HG03196 (cell line): ENCODE measurements around the gene STPG2.

Experiments
- ATAC-seq: cut with Tn5 transposase; IDR thresholded peaks from one replicate; pipeline ENCODE4 v1.9.1; 2021; ENCODE audit not compliant: unreplicated experiment

STPG2 gene

GRCh38 chr4:97836662-97837061, 306.6 kb downstream of the STPG2 start:
- no peak for ATAC-seq

GRCh38 chr4:97828646-97829045, 314.6 kb downstream of the STPG2 start:
- no peak for ATAC-seq

DNA sequence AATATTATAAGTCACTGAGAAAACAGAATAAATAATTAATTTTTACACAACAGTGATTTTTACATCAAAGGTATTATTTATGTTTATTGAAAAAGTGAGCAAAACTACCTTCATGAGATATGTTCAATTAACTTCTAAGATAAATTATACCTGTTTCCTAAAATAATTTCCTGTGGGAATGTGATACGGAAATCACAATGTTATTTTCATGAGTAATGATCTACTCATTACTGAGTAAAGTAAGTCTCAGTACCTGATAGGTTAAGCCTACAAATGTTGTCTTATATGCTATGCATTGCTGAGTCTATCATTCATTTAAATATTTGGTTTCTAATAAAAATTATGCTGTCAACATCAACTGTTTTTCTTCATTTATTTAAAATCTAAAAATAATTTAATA, 324.0 kb downstream of the STPG2 start:
- no peak for ATAC-seq

DNA sequence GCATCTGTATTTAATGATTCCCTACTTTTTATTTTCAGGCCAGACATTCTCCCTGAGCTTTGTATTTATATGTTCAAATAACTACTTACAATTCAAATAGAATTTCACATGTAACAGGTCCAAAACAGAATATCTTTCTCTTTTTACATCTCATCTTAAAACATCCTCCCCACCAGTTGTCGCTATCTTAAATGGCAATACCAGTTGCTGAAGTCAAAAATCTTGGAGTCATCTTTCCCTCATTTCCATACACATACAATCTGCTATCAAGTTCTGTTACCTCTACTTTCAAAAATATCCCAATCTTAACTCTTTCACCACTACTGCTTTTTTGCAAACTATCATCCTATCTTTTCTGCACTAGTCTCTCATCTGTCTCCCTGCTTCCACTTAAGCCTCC, 330.5 kb downstream of the STPG2 start:
- ATAC-seq: no peak

DNA sequence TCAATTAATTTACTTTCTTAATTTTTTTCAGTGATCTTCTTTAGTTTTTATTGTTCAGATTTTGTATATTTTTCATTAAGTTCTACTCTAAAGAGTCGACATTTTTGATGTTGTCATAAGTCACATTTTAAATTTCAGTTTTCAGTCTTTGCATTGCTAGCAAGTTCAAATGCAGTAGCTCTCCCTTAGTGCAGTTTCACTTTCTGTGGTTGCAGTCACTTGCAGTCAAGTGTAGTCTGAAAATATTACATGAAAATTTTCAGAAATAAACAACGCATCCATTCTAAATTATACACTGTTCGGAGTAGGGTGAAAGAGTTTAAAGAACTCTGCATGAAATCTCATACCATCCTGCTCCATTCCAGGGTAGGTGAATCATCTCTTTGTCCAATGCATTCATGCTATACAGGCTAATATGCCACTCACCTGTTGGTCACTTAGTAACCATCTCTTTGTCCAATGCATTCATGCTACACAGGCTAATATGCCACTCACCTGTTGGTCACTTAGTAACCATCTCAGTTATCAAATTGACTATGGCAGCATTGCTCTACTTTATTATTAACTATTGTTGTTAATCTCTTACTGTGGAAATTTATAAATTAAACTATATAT, 356.9 kb downstream of the STPG2 start:
- no peak for ATAC-seq

GRCh38 chr4:97778174-97778573, 365.1 kb downstream of the STPG2 start:
- no peak for ATAC-seq

DNA sequence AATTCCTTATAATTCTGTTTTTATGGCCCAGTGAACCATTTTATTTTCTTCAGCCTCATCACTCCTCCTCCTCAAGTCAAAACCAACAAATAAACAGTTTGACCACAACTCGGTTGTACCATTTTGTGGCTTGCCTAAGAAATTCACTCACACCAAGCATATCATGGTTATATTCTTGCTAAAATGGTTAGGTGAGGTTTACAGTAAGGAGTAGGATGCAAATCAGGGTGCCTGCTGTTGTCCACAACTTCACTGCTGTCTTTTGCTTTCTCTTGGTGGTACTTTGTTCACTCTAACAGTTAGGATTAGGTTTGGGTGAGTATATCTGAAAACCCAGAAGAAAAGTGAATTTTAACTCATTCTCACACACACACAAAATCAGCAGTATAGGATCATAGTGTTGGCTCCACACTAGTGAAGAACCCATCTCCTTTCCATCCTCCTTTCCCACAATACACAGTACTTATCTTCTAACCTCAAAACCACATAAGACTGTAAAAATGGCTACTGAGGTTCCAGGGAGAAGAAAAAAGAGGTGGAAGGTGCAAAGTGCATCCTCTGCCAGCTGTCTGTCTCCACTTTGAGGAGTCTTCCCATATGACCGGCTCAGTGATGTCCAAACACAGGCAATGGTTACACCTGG, 368.8 kb downstream of the STPG2 start:
- no peak for ATAC-seq

DNA sequence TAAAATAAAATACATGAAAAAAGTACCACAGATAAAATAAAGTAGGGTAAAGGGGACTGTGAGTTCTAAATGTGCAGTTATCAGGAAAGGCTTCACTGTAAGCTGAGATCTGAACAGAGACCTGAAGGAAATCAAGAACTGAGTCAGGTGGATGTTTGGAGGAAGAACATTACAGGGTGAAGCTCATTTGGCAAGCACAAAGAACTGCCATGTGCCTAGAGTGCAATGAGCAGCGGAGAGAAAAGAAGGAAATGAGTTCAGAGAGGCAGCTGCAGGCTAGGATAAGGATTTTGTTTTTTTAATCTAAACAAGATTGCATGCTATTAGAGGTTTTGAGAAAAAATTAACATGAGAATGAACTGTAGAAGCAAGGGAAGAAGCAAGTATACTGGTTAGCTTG, 373.1 kb downstream of the STPG2 start:
- no peak for ATAC-seq

DNA sequence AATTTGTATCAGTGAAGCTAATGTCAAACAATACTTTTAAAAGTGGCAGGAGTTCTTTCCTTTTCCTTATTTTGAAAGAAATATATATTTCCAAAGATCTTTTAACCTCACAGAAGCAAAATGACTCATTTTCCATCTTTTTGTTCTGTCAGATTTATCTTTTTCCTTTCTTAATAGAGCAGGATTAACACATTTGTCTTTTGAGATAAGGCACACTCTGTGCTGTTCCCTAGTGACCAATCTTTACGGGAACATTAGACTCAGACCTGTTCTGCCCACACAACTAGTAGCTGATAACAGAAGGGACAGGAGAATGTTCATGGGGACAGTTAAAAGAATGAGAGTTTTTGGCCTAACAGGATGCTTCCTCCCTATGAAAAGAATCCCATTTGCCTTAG, 381.2 kb downstream of the STPG2 start:
- ATAC-seq: no peak

DNA sequence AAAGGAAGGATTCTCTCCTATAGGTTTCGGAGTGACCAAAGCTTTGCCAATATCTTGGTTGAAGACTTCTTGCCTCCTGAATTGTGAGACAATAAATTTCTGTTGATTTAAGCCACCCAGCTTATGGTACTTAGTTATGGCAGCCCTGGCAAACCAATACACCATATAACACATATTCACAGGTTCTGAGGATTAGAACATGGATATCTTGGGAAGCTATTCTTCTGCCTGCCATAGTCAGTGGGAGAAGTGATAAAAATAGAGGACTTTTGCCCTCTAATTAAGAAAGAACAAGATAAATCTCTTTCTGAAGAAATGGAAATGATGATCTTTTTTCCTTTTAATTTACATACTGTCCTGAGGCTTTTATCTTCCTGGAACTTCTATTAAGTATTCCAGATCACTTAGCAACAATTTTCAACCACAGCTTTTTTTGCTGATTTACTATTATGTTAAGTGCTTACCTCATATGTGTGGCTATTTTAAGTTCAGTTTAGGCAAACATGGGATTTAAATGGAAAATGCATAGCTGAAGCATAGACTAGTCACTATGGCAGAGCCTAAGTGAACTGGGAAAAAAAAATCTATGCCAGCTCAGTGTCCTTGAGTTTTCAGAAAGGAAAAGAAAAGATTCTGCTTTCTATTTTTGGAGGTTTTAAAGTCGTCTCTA, 381.7 kb downstream of the STPG2 start:
- no peak for ATAC-seq

DNA sequence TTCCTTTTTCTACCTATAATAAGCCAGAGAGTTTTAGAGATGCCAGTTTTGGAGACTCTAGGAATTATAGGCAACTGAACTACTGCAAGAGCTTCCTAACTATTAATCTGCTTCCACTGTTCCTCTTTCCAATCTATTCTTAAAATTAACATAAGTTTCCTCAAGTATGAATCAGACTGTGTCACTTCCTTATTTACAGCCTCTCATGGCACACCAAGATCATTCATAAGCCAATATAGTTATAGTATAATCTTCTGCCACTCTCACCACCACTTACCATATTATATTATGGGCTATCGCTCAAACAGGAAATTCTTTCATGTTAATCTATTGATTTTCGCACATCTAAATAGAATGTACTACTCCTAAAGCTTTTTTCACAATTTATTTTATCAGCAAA, 383.5 kb downstream of the STPG2 start:
- ATAC-seq: no peak

DNA sequence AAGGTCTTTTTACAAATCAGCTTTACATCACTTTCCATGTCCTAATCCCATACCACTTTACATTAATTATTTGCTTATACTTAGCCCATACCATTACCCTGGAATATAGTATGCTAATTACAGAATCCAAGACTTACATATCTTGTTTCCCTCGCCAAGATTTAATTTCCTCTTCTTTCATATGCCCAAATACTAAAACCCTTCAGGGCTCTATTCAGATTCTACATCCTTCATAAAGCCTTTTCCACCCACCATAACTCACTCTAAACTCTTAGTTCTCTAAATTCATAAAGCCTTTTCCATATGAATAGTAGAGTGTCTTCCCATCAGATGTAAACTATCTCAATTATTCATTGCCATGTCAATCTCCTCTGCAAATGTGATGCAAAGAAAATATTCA, 390.7 kb downstream of the STPG2 start:
- no peak for ATAC-seq

DNA sequence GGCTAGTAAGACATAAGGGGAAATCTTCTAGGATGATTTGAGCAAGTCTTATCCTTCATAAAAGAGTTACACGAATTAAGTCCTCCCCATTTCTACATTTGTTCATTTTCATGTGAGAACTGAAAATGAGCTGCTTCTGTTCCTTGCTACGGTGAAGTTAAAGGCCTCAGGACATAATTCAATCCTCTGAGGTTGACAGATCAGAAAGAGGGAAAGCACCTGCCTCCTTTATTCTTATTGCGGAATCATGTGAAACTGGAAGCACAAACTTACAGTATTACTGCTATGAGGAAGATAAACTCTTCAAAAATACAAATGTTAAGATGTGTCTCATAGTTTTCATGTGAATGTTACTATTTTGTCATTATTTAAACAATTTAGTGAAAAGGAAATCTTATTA, 395.3 kb downstream of the STPG2 start:
- no peak for ATAC-seq

- ATAC-seq: no peak
Observed at GRCh38 chr4:97720869-97721432, 422.3 kb downstream of the STPG2 start.

- no peak for ATAC-seq
Observed at GRCh38 chr4:97691111-97691605, 452.1 kb downstream of the STPG2 start.

GRCh38 chr4:97670703-97671269, 472.5 kb downstream of the STPG2 start:
- ATAC-seq: no peak

DNA sequence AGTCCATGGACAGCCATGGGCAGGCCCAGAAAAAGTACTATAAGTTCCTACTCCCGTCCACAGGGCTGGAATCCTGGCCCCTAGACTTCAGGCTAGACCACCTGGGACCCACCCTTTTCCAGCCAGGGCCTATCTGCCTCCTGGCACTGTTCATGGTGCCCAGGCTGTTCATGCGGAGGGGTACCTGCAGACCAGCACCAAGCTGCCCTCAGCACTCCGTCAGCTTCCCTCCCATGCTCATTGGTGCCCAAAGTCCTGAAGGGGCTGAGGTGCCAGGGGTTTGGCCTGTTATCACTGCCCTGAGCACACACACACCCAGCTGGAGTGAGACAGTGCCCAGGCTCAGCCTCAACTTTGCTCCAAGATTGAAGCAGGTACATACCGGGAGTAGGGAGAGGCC, 477.7 kb downstream of the STPG2 start:
- no peak for ATAC-seq

- ATAC-seq: no peak
Observed at GRCh38 chr4:97664741-97665140, 478.5 kb downstream of the STPG2 start.

DNA sequence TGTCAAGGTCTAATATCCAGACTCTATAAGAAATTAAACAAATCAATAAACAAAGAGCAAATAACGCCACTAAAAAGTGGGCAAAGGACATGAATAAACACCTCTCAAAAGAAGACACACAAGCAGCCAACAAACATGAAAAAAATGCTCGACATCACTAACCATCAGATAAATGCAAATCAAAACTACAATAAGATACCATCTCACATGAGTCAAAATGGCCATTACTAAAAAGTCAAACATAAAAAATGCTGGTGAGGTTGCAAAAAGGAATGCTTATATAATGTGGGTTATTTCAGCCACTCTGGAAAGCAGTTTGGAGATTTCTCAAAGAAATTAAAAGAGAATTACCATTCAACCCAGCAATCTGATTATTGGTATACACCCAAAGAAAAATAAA, 481.1 kb downstream of the STPG2 start:
- ATAC-seq: no peak

- no peak for ATAC-seq
Observed at GRCh38 chr4:97656044-97656720, 487.1 kb downstream of the STPG2 start.

DNA sequence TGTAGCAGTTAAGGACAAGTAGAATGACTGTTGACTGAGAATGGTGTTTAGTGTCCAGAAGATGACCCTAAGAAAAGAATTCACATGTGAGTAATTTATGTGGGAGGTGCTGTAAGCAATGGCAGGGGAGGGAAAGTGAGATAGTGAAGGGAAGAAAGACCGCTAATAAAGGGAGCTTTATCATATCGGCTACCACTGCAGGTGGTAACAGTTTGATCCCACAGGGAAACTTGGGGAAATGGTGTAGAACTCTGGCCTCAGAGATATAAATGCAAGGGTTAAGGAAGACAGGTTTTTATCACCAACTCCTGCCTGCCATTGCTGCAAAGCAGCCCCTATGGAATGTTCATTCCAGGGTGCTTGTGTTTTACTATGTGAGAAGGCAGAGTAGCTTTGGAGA, 489.6 kb downstream of the STPG2 start:
- ATAC-seq: no peak
